Stimulated activated CD8-positive, alpha-beta memory T cell treated with anti-CD3 and anti-CD28 coated beads, Interleukin-15, amount 100 ng/mL, for 48 hours (primary cell): ENCODE results near the gene MNT.

ENCODE experiments used
- DNase-seq, 2 donors: peaks; one replicate each; pipeline ENCODE4 v3.0.0-alpha.2; 2020; ENCODE audit warnings: low read depth in 2 of 2

Gene MNT

DNA sequence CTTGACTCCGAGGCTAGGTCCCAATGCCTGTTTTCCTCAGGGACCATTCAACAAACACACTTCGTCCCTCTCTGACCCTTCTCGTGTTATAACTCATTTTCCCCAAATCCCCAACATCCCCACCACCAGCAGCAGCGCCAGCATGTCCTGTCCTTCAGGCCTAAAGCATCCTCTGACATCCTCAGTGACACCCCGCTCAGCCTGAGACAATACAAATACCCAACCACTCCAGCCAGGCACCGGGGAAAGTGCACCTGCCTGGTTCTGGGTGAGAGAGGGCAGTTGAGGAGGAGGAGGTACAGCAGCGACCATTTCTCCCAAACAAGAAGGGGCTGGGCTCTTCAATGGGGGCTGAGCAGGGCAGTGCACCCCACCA, 4.7 kb downstream of the MNT start:
- DNase-seq: no peak

DNA sequence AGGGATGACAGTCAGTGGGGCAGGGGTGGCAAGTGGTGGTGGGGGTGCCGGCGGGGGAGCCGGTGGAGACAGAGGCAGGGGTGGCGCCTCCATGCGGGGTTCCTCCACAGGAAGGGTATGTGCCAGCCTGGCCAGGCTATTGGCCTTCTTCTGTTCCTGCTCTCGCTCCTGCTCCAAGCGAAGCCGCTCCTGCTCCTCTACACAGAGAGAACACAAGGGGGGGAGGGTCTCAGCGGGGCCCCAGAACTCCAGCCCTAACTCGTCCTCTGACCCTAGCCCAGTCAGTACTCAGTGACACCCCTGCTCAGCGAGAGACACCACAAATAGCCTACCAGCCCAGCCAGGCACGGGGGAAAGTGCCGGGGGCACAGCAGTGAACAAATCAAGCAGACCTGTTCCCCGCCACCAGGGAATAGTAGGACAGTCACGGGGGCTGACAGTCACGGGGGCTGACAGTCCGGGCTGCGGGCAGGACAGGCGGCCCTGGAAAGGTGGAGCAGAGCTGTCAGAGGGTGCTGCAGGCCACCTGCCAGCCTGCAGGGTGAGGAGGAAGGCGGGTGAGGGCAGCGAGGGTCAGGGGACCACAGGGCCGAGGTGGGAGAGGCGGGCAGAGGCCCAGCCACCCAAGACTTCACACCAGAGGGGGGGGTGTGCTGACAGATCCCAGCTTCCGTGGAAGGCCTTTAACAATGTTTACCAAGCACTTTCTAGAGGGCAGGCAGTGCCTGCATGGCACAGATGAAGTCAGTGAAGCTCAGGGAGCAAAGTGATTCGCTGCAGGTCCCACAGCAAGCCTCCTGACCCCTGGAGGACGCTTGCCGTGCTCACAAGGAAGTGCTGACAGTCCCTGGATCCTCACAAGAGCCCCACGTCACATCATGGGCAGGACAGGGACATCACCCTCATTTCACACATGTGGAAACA, 5.3 kb downstream of the MNT start:
- no peak for DNase-seq

DNA sequence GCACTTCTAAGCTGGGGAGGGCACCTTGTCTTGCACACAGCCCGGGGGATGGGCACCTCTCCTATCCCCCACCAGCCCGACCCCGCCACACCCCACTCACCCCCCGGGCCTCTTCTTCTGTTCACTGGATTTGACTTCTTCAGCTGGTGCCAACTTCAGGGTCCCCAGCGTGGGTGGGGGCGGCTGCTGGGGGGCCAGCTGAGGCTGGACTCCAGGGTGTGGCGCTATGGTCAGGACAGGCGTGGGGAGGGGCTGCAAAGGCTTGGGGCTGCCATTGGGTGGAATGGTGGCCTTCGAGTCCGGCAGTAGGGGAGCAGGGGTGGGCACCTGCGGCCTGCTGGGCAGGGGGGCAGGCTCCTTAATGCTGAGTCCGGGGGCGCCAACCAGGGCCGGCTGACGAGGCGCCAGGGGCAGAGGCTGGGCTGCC, 6.1 kb downstream of the MNT start:
- DNase-seq: no peak

DNA sequence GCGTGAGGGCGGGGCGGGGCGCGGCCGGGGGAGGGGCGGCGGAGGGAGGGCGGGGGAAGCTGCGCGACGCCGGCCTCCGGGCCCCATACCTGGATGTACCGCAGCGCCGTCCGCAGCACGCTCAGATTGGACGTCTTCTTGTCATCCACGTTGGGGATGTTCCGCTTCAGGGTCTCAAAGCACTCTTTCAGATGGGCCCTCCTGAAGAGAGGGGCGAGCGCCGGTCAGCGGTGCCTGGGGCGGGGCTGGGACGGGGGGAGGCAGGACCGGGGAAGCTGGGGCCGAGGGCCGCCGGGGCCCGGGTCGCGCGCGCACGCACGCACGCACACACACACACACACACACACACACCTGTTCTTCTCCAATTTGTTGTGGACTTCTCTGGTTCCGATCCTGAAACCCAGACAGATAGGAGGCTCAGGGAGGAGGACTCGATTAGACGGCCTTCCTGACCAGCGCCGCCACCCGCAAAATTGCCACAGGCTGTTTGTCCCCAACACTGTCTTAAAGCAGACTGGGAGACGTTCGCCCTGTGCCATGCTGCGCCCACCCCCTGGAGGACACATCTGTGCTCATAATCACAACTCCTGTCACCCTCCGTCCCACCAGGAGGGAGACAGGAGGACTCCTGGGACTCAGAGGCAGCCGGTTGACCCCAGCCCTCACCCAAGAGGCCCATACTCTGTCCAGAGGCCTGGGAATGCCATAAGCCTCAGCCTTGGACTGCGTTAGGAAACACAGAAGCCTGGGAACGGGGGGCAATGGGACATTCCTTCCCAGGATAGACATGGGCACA, 6.7 kb downstream of the MNT start:
- no peak for DNase-seq

- peak; percentile 88 to 89 for DNase-seq
Measured at GRCh38 chr17:2393174-2393953, 7.5 kb downstream of the MNT start.

- peak; percentile 98 to 99 for DNase-seq
Measured at GRCh38 chr17:2392252-2393173, 8.3 kb downstream of the MNT start.

GRCh38 chr17:2391597-2392251, 9.1 kb downstream of the MNT start:
- no peak for DNase-seq

DNA sequence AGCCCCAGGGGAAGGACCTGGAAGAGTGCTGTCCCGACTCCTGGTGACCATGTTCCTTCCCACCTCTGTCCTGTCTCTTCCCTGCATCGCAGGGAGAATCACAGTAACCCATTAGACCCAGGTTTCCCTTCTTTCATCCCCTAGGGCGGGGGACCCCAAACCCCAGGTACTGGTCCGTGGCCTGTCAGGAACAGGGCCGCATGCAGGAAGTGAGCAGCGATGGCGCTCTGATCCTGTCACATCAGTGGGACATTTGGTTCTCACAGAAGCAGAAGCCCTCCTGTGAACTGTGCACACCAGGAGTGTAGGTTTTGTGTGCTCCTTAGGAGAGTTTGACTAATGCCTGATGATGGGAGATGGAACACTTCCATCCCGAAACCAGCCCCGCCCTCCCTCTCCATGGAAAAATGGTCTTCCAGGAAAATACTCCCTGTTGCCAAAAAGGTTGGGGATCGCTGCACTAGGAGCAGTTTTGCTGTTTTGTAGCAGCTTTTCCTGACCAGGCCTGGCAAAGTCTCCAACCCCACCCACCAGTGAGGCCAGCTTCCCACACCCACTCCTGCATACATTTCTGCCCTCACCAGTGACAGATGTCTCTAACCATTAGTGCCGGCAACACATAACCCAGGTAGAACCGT, 10.5 kb downstream of the MNT start:
- no peak for DNase-seq

GRCh38 chr17:2388683-2389055, 12.2 kb downstream of the MNT start:
- DNase-seq: no peak

DNA sequence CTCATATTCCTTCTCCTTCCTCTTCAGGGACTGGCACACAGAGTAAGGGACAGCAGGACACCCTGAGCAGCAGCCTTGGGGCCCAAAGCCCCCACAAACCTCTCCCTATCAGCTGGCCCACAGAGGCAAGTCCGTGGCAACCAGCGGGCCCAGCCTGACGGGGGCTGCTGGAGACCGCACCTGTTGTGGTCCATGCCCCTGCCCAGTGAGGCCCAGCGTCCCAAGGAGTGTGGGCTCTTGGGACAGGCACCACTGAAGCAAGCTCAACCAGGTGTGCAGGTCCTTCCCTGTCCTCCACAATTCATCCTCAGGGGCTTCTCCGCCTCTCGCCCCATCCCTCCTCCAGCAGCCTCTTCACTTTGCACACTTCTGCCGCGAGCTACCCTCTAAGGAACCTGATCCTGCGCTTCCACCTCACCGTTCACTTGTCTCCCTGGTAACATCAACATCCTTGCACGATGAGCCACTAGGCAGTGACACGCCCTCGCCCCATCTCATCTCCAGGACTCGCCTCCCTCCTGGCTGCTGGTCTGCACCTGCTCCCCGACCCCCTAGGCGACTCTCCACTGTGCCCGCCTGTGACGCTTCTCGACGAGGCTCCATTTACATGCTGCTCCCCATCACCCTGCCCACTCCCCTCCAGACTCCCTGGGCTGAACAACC, 12.7 kb downstream of the MNT start:
- DNase-seq: no peak

- DNase-seq: no peak
Measured at GRCh38 chr17:2387086-2388019, 13.5 kb downstream of the MNT start.

GRCh38 chr17:2386400-2387085, 14.3 kb downstream of the MNT start:
- DNase-seq: no peak

DNA sequence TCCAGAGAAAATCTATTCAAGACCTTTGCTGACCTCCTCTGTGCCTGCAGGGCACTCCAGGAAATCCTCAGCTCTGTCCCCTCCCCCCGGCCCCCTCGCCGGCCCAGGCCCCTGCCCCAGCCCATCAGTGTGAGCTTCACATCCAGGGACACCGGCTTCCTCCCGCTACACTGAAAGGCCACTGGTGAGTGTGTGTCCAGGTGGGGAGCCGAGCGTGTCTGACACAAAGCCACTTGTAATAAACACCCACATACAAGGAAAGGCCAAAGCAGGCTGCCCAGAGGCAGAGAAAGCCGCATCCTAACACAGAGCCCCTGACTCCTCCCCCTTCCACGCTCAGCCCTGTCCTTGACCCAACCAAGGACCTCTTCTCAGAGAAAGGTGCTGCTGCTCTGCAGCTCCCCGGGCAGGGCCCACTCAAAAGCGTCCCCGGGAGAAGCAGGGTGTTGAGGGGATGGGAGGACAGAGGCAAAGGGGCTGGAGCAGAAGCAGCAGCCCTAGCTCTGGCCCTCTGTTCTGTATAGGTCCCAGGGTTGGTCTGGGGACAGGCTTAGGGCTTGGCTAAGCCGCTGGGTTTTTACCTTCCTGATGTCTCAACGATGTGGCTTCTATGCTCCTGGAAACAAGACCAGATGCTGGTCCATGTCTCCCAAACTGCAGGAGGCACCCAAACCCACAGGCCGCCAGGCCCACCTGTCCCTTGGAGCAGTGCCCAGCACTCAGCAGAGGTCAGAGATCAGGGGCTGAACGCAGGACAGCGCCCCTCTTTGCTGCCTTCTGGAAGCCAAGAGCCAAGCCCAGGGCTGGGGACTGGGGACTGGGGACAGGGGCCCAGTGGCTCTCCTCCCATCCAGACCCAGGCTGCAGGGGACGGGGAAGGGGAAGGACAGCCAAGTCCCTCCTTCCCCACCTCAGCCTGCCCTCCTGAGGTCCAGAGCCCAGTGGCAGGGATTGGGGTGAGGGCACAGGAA, 15.3 kb downstream of the MNT start:
- DNase-seq: no peak

DNA sequence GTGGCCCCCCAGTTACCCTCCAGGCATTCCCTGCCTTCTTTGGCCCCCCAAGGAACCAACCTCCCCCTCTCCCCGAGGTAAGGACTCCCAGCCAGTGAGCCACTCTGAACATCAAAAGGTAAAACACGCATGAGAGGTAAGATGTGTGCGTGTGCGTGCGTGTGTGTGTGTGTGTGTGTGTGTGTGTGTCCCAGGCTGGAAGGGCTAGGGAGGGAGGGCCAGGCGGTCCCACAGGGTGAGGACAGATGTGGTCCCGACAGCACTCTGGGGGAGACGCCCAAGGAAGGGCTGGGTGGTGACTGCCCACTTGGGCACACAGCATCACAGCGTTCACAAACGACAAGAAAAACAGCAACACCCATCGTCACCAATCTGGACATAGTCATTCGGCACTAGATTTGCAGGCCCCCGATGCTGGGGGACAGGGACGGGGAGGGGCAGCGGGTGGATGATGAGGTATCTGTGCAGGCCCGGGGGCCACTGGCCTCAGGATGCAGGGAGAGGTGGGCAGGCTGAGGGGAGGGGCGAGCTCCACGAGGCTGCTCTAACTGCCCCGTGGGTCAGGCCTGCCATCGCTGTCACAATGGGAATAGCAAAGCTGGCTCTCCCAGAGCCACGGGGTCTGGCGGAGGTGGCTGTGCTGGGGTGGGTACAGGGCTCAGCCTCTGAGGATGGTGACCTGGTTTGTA, 16.3 kb downstream of the MNT start:
- DNase-seq: no peak

DNA sequence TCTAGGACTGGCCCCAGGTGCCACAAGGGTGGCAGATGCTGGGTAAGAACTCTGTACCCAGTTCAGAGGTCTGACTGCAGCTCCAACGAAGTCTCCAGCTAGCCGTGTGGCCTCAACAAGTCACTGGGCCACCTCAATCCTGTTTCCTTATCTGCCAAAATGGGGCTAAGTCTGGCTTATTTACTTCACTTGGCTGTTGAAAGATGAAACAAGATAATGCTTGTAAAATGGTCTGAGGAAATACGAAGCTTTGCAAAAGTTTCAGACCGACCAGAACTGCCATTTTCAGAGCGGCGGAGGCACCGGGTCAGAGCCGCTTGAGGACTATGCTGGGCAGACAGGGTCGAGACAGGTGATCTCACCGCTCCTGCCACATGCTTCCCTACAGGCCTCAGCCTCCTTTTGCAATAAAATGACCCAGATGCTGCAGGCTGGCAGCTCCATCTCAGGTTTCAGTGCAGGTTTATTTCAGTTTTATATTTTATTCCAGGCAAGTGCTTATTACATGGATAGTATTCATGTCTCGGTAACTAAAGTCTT, 17.2 kb downstream of the MNT start:
- no peak for DNase-seq
